AG04449 (cell line): ENCODE results near the gene ANTXR2.

Source experiments
- CTCF ChIA-PET: fragments of 350-600 bp; formaldehyde crosslinking; extraction: SDS; loops from one replicate; lab custom pipeline; 2021; ENCODE audit warnings: antibody characterized with exemption; lab: Yijun Ruan, JAX
- POLR2A ChIA-PET: fragments of 400-600, 350-600 bp; formaldehyde crosslinking; extraction: SDS; loops from one replicate; lab custom pipeline; 2020; ENCODE audit warnings: antibody characterized with exemption, inconsistent platforms; lab: Yijun Ruan, JAX
- DNase-seq: peaks from one replicate; pipeline ENCODE4 v3.0.0-alpha.2; 2010; ENCODE audit warnings: low read depth, low spot score
- H3K4me3 ChIP-seq: 2 replicates; pipeline ENCODE4 v1.5.1; 2011; ENCODE audit warnings: low read depth, mild to moderate bottlenecking, control low read depth, low read length
- TF ChIP-seq, protein P1 (sequence below): IDR thresholded peaks from one replicate; pipeline ENCODE4 v1.5.1; 2011; ENCODE audit warnings: mild to moderate bottlenecking, moderate library complexity, low read length, control low read depth, inconsistent platforms; ENCODE audit not compliant: insufficient read depth; ENCODE audit errors: missing control alignments

The ANTXR2 gene

DNA sequence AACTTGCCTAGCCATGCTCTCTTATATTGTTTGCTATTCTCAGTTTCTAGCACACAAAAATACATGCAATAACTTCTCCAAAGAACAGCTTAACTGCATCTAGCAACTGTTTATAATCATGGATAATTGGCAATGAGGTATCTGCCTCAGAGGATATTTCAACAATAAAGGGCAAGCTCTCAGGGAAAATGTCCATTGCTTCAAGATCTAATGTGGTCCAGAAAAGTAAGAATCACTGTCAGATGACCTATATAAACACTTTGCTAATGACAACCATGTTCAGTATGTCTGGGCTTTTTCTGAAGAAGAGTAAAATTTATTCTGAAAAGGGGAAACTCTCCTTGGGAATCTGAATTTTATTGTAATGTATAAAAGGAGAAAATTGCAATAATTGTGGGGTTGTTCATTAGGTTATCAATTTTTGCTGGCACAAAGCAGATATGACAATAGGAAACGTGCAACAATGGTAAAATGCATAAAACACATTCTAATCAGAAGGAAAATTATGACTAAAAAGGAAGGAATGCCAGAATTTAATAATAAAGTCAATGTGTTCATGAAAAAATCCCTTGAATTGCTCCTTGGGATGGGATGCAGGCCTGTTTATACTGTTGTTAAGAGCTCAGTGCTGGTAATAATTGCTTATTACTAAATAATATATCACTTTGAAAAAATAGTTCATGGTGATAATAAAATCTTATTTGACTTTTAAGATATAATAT, 90.3 kb downstream of the ANTXR2 start:
- TF ChIP-seq, protein P1, sequence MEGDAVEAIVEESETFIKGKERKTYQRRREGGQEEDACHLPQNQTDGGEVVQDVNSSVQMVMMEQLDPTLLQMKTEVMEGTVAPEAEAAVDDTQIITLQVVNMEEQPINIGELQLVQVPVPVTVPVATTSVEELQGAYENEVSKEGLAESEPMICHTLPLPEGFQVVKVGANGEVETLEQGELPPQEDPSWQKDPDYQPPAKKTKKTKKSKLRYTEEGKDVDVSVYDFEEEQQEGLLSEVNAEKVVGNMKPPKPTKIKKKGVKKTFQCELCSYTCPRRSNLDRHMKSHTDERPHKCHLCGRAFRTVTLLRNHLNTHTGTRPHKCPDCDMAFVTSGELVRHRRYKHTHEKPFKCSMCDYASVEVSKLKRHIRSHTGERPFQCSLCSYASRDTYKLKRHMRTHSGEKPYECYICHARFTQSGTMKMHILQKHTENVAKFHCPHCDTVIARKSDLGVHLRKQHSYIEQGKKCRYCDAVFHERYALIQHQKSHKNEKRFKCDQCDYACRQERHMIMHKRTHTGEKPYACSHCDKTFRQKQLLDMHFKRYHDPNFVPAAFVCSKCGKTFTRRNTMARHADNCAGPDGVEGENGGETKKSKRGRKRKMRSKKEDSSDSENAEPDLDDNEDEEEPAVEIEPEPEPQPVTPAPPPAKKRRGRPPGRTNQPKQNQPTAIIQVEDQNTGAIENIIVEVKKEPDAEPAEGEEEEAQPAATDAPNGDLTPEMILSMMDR = no peak
- ChIA-PET CTCF (no interaction called here), POLR2A (no interaction called here)
- H3K4me3 ChIP-seq = no peak overlapping the region
- no peak for DNase-seq

DNA sequence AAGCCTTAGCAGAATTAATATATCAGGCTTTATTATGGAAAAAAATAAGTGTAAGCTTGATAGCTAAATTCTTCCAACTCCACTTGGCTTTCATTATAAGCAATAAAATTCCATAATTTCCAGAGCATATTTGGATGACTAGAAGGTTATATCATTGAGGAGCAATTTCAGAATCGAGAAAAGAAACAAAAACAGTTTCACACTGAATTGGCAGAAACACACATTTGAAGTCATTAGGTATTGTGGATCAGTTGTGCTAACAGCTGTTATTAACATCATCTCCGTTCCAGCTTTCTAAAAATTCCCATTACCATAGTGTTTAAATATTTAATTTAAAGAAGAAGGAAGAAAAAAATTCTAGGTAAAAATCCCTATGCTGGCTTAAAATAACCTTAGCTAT, 92.6 kb downstream of the ANTXR2 start:
- DNase-seq = no peak
- H3K4me3 ChIP-seq = no peak overlapping the region
- CTCF ChIA-PET = interaction anchor here (0.7 to 1.4 kb wide), 5 partner anchors 11 to 232 kb away, joined by 3 read pairs; no protein-coding TSS in a partner anchor
- TF ChIP-seq, protein P1 = no peak
- POLR2A ChIA-PET = no interaction called here

DNA sequence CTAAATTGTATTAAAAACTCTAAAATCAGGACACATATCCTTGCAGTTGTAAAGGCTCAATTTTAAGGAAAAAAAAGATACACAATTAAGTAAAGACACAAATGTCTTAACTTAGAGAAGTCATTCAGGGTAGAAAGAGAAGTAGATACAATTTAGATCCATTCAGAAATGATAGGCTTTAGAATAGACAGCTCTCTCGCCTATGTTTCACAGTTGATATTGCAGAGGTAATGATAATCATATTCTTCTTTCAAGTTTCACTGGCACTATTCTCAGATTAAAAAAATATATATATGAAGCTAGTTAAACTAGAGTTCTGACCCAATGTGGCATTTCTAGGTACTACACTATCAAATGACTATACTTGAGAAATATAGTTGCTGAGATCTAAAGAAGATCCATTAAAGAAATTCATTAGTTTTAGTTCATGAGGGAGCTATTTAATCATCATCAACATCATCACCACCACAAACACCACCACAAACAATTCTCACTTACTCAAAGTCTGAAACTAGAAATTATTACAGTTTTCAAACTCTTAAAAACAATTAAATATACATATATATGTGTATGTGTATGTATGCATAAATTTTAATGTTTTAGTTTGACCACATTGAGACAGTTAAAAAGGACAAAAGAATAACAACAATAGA, 93.1 kb downstream of the ANTXR2 start:
- DNase-seq = no peak
- TF ChIP-seq, protein P1 = no peak
- no peak overlapping the region for H3K4me3 ChIP-seq
- POLR2A ChIA-PET = no interaction called here
- CTCF ChIA-PET = interaction anchor here (0.7 to 1.4 kb wide), 7 partner anchors 11 to 1368 kb away, joined by 3 read pairs; no protein-coding TSS in a partner anchor

DNA sequence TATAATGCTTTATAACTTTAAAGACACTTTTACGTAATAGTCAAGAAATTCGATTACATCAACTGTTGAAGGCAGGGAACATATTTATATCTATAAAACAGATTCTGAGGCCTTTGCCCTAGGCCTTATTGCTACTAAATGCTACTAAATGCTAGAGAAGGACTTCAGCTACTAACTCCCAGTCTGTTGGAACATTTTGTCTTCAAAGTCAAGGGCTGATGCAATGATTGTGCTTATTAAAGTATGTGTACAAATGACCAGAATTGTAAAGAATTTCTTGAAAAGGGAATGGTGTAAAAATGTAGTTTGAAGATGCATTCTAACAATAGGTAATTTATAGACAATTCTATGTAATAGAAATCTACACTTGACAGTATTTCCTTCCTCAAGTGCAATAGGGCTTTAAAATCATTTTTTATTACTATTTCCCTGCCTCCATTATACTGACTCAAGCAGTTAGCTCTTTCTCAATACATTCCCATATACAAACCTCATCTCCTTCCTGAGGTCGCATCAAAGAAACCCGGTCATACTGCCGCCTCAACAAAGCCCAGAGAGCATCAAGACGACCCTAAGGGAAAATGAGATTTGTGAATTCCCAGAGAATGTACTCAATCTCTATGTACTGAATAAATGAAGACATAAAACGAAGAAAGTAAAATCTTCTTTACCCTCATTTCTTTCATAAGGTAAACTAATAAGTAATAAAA, 95.7 kb downstream of the ANTXR2 start:
- DNase-seq = no peak
- ChIA-PET CTCF (no interaction called here), POLR2A (no interaction called here)
- TF ChIP-seq, protein P1 = no peak
- no peak overlapping the region for H3K4me3 ChIP-seq

DNA sequence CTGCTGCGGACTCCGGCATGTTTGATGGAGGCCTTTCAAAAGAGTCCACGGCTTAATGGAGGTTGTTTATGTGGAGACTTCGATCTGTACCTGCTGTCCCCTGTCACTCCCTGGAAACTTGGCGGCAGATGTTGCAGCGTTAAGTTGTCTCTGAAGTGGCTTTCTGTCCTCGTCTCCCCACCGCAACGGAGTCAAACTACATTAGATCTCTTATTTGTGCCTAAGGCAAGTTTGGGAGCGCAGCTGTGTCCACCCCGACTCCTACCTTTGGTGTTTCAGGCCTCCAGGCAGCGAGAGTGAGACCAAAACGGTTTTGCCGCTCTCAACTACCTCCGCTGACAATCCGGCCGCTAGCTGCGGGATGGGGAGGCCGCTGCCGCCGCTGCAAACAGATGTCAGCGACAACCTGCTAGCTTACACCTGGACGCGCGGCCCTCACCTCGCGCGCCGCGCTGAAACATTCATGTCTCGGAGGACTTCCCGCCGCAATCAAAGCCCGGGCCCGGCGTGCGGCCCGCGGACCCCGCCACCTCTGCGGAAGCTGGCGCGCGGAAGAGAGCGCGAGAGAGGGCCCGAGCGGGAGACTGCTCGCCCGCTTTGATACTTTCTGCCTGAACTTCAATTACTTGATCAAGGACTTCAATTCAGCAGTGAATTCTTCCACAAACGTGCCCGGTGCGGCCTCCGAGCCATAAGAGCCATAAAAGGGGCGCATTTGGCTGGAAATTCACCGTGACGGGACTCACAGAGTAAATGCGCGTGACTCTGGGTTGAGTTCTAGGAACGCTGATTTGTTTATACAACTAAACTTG, 108.4 kb downstream of the ANTXR2 start:
- CTCF ChIA-PET = interaction anchor here (1.2 kb wide), 1 partner anchor 219 kb away, joined by 3 read pairs; no protein-coding TSS in a partner anchor
- TF ChIP-seq, protein P1 = no peak
- DNase-seq = no peak
- POLR2A ChIA-PET = no interaction called here
- H3K4me3 ChIP-seq = no peak overlapping the region
